ENCODE results near the gene RDX. TPM values are rescaled to one million over a fixed set of nuclear protein-coding genes. Genes with fewer than 3 reads are reported as not detected.

RDX gene
- total and polyA plus RNA-seq, 2 of the 13 experiments (the other 11 are each of a cell fraction or from before 2014, with no cell fraction given) = 20.7 to 63.1 TPM

GRCh38 chr11:110289472-110289871 lies 6.9 kb downstream of the RDX start:
- in situ Hi-C loops (cut with HindIII; ENCODE audit: extremely low pct_ligation_motif_present, low pct_unique_long_range_greater_than_20kb) (no loop called here), intact Hi-C loops (cut with micrococcal nuclease; ENCODE audit: unreplicated experiment) (no loop called here)
- DNase-seq (ENCODE audit: low spot score) = no peak
- Histone ChIP-seq H3K27ac (ENCODE audit: extremely low read length, insufficient read depth, low read length) (no peak overlapping the region), H3K36me3 (replicated peaks in 1 of 2; ENCODE audit: control insufficient read depth in 1 of 2, insufficient read depth in 2 of 2, low read length in 2 of 2) (no peaks in the 10 kb centered on the region), H2AFZ (ENCODE audit: low read length) (no peak overlapping the region), H3K27me3 (ENCODE audit: control insufficient read depth in 1 of 2, insufficient read depth in 2 of 2, low read length in 2 of 2) (no peaks in the 10 kb centered on the region), H3K4me1 (ENCODE audit: insufficient read depth, low read length) (peaks cover 47% of the 10 kb centered on the region), H3K9me3 (ENCODE audit: low read length) (no peaks in the 10 kb centered on the region), H3K79me2 (ENCODE audit: insufficient read depth, low read length) (peaks cover 91% of the 10 kb centered on the region), H3K4me2 (ENCODE audit: low read depth, low read length) (no peak overlapping the region), H4K20me1 (ENCODE audit: insufficient read depth, low read length) (peaks cover 32% of the 10 kb centered on the region), H3K9ac (ENCODE audit: insufficient read depth, low read depth, low read length) (no peak overlapping the region), H3K4me3 (replicated peaks in 1 of 3; ENCODE audit: insufficient read depth in 1 of 3, low read depth in 2 of 3, low read length in 3 of 3) (no peak overlapping the region)
- WGBS (ENCODE audit: low lambda C conversion rate) = 95% methylated on average over 10 of the region's 10 CpGs
- POLR2A ChIA-PET = no interaction called here
- BruUV-seq (replicated peaks) = no TSS peak
- CTCF ChIA-PET (ENCODE audit: low intra/inter-chr PET ratio, low total read pairs) = no interaction called here
- ATAC-seq = no peak
- no peak for TF ChIP-seq ZNF616 (CRISPR knock-in tag; IDR thresholded peaks at IDR 0.05; ENCODE audit: low read depth)
- TF ChIP-seq ZNF18 (CRISPR knock-in tag; IDR thresholded peaks at IDR 0.05; ENCODE audit: insufficient replicate concordance) = no peak
- TF ChIP-seq ZNF124 (CRISPR knock-in tag; IDR thresholded peaks at IDR 0.05) = no peak
- TF ChIP-seq SATB2 (CRISPR knock-in tag; IDR thresholded peaks at IDR 0.05) = no peak
- TF ChIP-seq ZSCAN21 (CRISPR knock-in tag; IDR thresholded peaks at IDR 0.05; ENCODE audit: borderline replicate concordance) = no peak
- no peak for FAIRE-seq

- POLR2A ChIA-PET = no interaction called here
- intact Hi-C loops (cut with micrococcal nuclease; ENCODE audit: unreplicated experiment) = no loop called here
- peaks cover 32% of the 10 kb centered on the region for H4K20me1 ChIP-seq (ENCODE audit: insufficient read depth, low read length)
Measured at GRCh38 chr11:110287537-110287936, 8.9 kb downstream of the RDX start.

More at GRCh38 chr11:110287537-110287936, 8.9 kb downstream of the RDX start:
- H3K79me2 ChIP-seq (ENCODE audit: insufficient read depth, low read length) = peaks cover 87% of the 10 kb centered on the region
- H3K4me1 ChIP-seq (ENCODE audit: insufficient read depth, low read length) = peaks cover 33% of the 10 kb centered on the region
- no peak overlapping the region for H2AFZ ChIP-seq (ENCODE audit: low read length)
- in situ Hi-C loops (cut with HindIII; ENCODE audit: extremely low pct_ligation_motif_present, low pct_unique_long_range_greater_than_20kb) = no loop called here
- no peak overlapping the region for H3K9ac ChIP-seq (ENCODE audit: insufficient read depth, low read depth, low read length)
- H3K4me3 ChIP-seq (replicated peaks in 1 of 3; ENCODE audit: insufficient read depth in 1 of 3, low read depth in 2 of 3, low read length in 3 of 3) = no peak overlapping the region
- CTCF ChIA-PET (ENCODE audit: low intra/inter-chr PET ratio, low total read pairs) = no interaction called here
- FAIRE-seq = no peak
- no peak for TF ChIP-seq GLMP (CRISPR knock-in tag; IDR thresholded peaks at IDR 0.05; ENCODE audit: borderline replicate concordance)
- no peak for TF ChIP-seq STAG1 (CRISPR knock-in tag; IDR thresholded peaks at IDR 0.05)
- no peak for TF ChIP-seq ZNF317 (CRISPR knock-in tag; IDR thresholded peaks at IDR 0.05)
- no peak for TF ChIP-seq ZNF777 (CRISPR knock-in tag; IDR thresholded peaks at IDR 0.05)
- no peak for TF ChIP-seq ZNF615 (CRISPR knock-in tag; IDR thresholded peaks at IDR 0.05; ENCODE audit: borderline replicate concordance)
- TF ChIP-seq ZNF224 (CRISPR knock-in tag; IDR thresholded peaks at IDR 0.05) = no peak
- no peak for TF ChIP-seq RAD51 (IDR thresholded peaks at IDR 0.05; ENCODE audit: borderline replicate concordance)
- TF ChIP-seq ZFP1 (CRISPR knock-in tag; IDR thresholded peaks at IDR 0.05) = no peak
- TF ChIP-seq IKZF1 (IDR thresholded peaks at IDR 0.05) = no peak
- TF ChIP-seq TFAP4 (IDR thresholded peaks at IDR 0.05; ENCODE audit: borderline replicate concordance, low read depth) = no peak
- no peak for TF ChIP-seq TBX2 (CRISPR knock-in tag; IDR thresholded peaks at IDR 0.05; ENCODE audit: borderline replicate concordance)
- no peak for TF ChIP-seq ZKSCAN5 (CRISPR knock-in tag; IDR thresholded peaks at IDR 0.05)
- no peaks in the 10 kb centered on the region for H3K27me3 ChIP-seq (ENCODE audit: control insufficient read depth in 1 of 2, insufficient read depth in 2 of 2, low read length in 2 of 2)
- H3K36me3 ChIP-seq (replicated peaks in 1 of 2; ENCODE audit: control insufficient read depth in 1 of 2, insufficient read depth in 2 of 2, low read length in 2 of 2) = no peaks in the 10 kb centered on the region
- BruUV-seq (replicated peaks) = no TSS peak
- WGBS (ENCODE audit: low lambda C conversion rate) = 96% methylated on average over 1 of the region's 1 CpG
- DNase-seq (ENCODE audit: low spot score) = no peak
- H3K4me2 ChIP-seq (ENCODE audit: low read depth, low read length) = no peak overlapping the region
- H3K27ac ChIP-seq (ENCODE audit: extremely low read length, insufficient read depth, low read length) = no peak overlapping the region
- H3K9me3 ChIP-seq (ENCODE audit: low read length) = no peaks in the 10 kb centered on the region
- no peak for ATAC-seq

Measured in HepG2 (cell line).